ENCODE measurements around the gene SLC1A1.
"Not testable (repeated sequence)": the region's sequence is repeated elsewhere in the genome, so short reads cannot be mapped to it uniquely, and the experiment has no call there.

The SLC1A1 gene

DNA sequence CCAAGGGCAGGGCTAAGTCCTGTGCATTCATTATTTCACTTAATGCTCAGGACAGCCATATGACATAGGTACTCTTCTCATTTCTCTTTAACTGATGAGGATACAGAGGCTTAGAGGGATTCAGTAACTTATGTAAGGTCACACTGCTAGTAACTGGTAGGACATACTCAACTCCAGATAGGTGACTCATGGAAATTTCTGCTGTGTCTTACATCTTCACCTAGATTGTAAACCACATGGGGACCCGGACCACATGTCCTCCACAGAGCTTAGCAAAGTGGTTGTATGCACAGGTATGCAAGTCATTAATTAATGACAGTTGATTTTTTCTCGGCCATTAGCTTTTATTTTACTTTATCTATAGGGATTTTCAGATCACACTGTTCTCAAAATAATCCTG lies 29.3 kb downstream of the SLC1A1 start:
- TF ChIP-seq, protein P1, sequence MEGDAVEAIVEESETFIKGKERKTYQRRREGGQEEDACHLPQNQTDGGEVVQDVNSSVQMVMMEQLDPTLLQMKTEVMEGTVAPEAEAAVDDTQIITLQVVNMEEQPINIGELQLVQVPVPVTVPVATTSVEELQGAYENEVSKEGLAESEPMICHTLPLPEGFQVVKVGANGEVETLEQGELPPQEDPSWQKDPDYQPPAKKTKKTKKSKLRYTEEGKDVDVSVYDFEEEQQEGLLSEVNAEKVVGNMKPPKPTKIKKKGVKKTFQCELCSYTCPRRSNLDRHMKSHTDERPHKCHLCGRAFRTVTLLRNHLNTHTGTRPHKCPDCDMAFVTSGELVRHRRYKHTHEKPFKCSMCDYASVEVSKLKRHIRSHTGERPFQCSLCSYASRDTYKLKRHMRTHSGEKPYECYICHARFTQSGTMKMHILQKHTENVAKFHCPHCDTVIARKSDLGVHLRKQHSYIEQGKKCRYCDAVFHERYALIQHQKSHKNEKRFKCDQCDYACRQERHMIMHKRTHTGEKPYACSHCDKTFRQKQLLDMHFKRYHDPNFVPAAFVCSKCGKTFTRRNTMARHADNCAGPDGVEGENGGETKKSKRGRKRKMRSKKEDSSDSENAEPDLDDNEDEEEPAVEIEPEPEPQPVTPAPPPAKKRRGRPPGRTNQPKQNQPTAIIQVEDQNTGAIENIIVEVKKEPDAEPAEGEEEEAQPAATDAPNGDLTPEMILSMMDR (IDR thresholded peaks at IDR 0.05; ENCODE audit: low read length, missing control alignments), result no peak
- H3K4me3 ChIP-seq (replicated peaks; ENCODE audit: low read depth, low read length), result no peak overlapping the region
- no peak for DNase-seq (ENCODE audit: low read depth)

DNA sequence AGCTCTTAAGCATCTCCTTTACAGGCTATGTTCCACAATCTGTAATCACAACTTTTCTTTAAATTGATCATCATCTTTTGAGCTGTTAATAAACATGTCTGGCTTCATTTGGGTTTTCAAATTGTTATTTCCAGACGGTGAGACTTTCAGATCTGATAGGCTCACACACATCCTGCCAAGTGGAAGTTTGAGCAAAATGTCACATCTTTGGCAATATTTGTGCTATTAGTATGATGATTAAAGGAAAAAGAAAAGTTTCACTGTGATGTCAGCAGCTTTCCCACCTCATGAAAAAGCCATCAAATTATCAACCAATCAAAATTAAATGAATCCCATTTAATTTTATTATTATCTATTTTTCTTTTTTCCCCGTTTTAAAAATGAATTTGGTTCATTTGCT lies 29.8 kb downstream of the SLC1A1 start:
- no peak for DNase-seq (ENCODE audit: low read depth)
- no peak overlapping the region for H3K4me3 ChIP-seq (replicated peaks; ENCODE audit: low read depth, low read length)
- TF ChIP-seq, protein P1 (IDR thresholded peaks at IDR 0.05; ENCODE audit: low read length, missing control alignments), result no peak

DNA sequence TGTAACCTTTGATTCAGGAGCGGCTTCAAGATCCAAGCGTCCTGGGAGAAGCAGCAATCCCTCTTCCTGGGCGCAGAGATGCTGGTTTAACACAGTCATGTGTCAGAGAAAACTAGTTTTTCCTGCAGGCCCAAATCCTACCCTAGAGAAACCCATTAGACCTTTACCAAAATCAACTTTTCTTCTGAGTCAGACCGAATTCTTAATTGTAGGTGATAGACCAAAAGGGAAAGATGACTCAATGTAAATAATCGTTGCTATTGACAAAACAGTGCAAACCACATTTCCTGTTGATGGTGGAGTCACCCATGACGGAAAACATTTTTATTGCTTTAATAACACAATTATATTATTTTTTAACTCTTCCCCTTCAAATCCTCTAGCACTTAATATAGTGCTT lies 40.1 kb downstream of the SLC1A1 start:
- DNase-seq (ENCODE audit: low read depth), result peak; percentile 61
- TF ChIP-seq, protein P1 (IDR thresholded peaks at IDR 0.05; ENCODE audit: low read length, missing control alignments), result no peak
- no peak overlapping the region for H3K4me3 ChIP-seq (replicated peaks; ENCODE audit: low read depth, low read length)

DNA sequence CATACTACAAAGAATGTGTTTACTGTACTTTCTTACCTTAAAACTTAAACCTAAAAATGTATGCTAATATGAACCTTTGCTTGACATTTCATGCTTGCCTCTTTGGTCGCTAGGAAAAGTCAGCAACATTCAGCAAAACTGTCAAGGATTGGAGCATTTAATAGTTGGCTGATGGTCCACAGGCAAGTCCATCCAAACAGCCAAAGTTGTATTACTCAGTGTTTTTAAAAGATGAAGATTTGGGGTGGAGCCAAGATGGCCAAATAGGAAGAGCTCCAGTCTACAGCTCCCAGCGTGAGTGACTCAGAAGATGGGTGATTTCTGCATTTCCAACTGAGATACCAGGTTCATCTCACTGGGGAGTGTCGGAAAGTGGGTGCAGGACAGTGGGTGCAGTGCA lies 40.6 kb downstream of the SLC1A1 start:
- H3K4me3 ChIP-seq (replicated peaks; ENCODE audit: low read depth, low read length), result not testable (repeated sequence)
- peak; percentile 70 for DNase-seq (ENCODE audit: low read depth)

DNA sequence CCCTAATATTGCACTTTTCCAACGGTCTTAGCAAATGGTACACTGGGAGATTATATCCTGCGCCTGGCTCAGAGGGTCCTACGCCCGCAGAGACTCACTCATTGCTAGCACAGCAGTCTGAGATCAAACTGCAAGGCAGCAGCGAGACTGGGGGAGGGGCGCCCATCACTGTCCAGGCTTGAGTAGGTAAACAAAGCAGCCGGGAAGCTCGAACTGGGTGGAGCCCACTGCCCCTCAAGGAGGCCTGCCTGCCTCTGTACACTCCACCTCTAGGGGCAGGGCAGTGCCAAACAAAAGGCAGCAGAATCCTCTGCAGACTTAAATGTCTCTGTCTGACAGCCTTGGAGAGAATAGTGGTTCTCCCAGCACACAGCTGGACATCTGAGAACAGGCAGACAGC lies 41.1 kb downstream of the SLC1A1 start:
- H3K4me3 ChIP-seq (replicated peaks; ENCODE audit: low read depth, low read length), result not testable (repeated sequence)

DNA sequence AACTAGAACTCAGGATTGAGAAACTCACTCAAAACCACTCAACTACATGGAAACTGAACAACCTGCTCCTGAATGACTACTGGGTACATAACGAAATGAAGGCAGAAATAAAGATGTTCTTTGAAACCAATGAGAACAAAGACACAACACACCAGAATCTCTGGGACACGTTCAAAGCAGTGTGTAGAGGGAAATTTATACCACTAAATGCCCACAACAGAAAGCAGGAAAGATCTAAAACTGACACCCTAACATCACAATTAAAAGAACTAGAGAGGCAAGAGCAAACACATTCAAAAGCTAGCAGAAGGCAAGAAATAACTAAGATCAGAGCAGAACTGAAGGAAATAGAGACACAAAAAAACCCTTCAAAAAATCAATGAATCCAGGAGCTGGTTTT lies 43.6 kb downstream of the SLC1A1 start:
- not testable (repeated sequence) for DNase-seq (ENCODE audit: low read depth); H3K4me3 ChIP-seq (replicated peaks; ENCODE audit: low read depth, low read length)

More for the DNA sequence above, 41.1 kb downstream of the SLC1A1 start:
- DNase-seq (ENCODE audit: low read depth), result not testable (repeated sequence)

DNA sequence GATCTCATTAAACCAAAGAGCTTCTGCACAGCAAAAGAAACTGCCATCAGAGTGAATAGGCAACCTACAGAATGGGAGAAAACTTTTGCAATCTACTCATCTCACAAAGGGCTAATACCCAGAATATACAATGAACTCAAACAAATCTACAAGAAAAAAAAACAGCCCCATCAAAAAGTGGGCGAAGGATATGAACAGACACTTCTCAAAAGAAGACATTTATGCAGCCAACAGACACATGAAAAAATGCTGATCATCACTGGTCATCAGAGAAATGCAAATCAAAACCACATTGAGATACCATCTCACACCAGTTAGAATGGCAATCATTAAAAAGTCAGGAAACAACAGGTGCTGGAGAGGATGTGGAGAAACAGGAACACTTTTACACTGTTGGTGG lies 45.9 kb downstream of the SLC1A1 start:
- not testable (repeated sequence) for H3K4me3 ChIP-seq (replicated peaks; ENCODE audit: low read depth, low read length); DNase-seq (ENCODE audit: low read depth)

DNA sequence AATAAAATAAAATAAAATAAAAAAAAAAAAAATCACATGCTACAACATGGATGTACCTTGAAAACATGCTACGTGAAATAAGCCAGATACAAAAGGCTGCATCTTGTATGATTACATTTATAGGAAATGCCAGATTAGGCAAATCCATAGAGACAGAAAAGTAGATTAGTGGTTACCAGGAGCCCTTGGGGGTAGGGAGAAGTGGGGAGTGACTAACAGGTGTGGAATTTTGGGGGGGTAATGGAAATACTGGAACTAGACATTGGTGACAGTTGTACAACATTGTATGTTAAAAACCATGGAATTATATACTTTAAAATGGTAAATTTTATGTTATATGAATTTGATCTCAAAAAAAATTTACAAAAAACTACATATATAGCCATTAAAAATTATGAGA lies 47.3 kb downstream of the SLC1A1 start:
- no peak overlapping the region for H3K4me3 ChIP-seq (replicated peaks; ENCODE audit: low read depth, low read length)
- TF ChIP-seq, protein P1 (IDR thresholded peaks at IDR 0.05; ENCODE audit: low read length, missing control alignments), result no peak
- DNase-seq (ENCODE audit: low read depth), result no peak

DNA sequence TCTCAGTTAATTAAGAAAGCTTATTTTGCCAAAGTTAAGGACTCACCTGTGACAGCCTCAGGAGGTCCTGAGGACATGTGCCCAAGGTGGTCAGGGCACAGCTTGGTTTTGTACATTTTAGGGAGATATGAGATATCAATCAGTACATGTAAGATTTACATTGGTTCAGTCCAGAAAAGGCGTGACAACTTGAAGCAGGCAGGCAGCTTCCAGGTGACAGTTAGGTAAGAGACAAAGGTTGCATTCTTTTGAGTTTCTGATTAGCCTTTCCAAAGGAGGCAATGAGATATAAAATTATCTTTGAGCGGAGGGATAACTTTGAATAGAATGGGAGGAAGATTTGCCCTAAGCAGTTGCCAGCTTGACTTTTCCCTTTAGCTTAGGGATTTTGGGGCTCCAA lies 47.8 kb downstream of the SLC1A1 start:
- H3K4me3 ChIP-seq (replicated peaks; ENCODE audit: low read depth, low read length), result no peak overlapping the region
- DNase-seq (ENCODE audit: low read depth), result no peak
- TF ChIP-seq, protein P1 (IDR thresholded peaks at IDR 0.05; ENCODE audit: low read length, missing control alignments), result no peak
